Measurements from ENCODE around the gene PTOV1.

Gene PTOV1

GRCh38 chr19:49857838-49858087 lies 6.8 kb downstream of the PTOV1 start:
- in situ Hi-C loops (cut with HindIII; ENCODE audit: low sequenced_read_pairs): no loop called here

DNA sequence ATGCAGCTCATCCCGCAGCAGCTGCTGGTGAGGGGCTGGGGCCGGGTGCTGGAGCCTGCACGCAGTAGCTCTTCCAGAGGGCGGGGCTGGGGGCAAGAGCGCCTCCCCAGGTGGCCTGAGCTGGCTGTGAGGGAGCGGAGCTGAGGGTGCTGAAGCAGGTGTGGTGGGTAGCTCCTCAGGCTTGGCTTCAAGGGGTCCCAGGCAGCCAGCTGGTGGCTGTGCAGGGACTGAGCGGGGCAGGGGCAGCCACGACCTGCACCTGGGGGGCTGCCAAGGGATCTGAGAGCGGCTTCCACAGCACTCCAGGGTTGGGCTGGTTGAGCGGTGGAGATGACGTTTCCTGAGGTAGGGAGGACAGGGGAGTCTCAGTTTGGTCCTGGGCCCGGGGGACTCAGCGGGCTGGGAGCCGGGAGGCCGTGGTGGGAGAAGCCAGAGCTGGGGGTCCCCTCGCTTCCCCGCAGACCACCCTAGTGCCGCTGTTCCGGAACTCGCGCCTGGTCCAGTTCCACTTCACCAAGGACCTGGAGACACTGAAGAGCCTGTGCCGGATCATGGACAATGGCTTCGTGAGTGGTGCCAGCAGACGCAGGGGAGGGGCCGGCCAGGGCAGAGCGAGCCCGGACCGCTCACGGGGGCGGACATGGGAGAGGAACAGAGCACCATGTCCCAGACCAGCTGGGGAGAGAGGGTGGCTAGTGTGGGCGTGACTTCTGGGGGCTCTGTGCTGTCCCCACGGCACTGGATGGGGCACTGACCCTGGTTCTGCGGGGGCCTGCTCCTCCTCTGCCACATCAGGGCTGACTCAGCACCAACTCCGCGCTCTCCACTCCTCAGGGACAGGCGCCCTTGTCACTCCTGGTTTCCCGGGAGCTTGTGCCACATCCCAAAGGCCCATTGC lies 7.4 kb downstream of the PTOV1 start:
- in situ Hi-C loops (cut with HindIII; ENCODE audit: low sequenced_read_pairs): no loop called here

- in situ Hi-C loops (cut with HindIII; ENCODE audit: low sequenced_read_pairs): no loop called here
These were observed 8.8 kb downstream of the PTOV1 start for GRCh38 chr19:49859682-49860335.

DNA sequence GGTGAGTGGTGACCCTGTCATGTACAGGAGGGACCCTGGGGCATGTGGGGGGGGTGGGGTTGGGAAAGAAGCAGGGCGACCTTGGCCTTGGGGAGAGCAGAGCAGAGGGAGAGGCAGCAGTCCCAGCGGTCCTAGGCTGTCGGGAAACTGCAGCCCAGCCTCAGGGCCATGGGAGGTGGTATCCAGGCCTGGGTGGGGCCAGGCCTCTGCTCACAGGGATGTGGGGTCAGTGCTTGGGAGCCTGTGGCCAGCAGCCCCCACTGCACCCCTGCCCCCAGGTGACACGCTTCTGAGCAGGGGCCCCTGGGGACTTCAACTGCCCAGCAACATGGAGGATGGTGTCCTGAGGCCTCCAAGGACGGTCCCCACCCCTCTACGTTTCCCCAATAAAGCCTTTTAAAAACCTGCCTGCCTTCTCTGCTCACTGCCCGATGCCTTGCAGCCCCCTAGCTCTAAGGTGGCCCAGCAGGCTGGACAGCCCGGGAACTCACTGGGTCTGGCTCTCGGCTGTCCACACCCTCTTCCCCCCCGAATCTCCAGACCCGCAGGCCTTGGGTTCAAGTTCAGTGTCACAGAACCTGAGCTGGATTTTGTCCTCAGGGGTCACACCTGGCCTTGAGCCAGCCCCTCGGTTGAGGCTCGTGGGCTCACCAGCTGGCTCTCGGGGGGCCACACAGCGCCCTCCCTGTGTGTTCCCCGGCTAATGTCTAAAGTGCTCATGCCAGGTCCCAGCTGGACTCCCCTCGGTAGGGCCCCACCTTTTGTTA lies 9.6 kb downstream of the PTOV1 start:
- in situ Hi-C loops (cut with HindIII; ENCODE audit: low sequenced_read_pairs): no loop called here

- in situ Hi-C loops (cut with HindIII; ENCODE audit: low sequenced_read_pairs): no loop called here
These were observed 10.1 kb downstream of the PTOV1 start for GRCh38 chr19:49861107-49861506.

DNA sequence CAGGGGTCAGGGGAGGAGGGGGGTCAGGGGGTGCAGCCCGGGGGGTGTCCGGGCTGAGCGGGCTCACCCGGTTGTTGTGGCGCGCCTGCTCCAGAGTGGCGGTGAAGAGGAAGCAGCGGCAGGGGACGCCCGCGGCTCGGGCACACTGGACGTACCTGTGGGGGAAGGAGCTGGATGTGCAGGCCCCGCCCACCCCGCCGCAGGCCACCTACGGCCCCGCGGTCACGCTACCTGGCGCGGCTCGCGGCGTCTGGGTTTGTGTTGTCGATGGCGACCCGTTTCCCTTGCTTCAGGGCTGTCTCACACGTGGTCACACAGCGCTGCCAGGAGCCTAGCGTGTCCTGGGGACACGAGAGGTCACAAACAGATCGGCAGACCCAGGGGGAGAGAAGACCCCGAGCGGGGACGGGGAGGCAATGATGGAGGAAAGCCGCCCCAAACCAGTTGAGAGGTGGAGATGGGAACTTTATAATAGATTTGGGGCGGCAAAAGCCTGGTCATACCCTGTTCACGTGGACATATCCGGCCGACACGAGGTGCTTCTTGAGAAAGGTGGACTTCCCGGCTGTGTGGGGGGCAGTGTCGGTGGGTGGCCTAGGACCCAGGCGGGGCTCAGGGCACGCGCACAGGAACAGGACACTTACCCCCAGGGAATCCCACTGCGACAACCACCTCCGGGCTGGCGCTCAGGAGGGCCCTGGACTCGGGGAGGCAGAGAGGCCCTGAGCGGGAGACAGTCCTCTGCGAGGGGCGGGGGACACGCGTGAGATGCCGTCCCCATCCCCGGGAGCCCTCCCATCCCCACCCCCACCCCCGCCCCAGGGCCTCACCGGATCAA lies 10.8 kb downstream of the PTOV1 start:
- in situ Hi-C loops (cut with HindIII; ENCODE audit: low sequenced_read_pairs): no loop called here

GRCh38 chr19:49862391-49863253 lies 11.7 kb downstream of the PTOV1 start:
- in situ Hi-C loops (cut with HindIII; ENCODE audit: low sequenced_read_pairs): no loop called here

DNA sequence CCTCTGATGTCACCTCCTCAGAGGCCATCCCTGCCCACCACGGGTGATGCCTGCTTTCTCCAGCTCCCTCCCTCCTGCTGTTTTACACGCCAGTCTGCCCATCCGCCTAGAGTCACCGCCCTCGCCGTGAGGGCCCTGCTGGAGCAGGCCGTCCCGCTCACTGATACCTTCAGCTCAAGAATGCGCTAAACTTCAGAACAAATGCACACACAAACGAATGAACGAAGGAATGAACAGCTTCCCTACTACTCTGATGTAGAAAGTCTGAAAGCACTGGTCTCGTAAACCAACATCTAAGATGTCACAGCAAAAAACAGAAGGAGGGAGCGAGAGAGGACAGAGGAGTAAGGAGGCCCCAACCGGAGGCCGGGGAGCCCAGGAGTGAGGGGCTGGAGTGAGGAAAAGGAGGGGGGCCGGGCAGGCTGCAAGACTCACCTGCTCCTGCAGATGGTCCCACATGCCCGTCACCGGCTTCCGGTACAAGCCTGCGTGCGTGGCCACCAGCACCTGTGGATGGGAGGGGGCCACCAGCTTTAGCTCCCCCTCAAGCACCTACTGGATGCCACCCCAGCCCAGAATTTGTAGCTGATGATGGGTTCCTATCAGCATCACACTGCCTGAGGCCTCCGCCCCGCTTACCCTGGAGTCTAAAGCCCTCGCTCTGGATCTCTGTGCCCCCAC lies 12.4 kb downstream of the PTOV1 start:
- in situ Hi-C loops (cut with HindIII; ENCODE audit: low sequenced_read_pairs): no loop called here

GRCh38 chr19:49863935-49864320 lies 13.0 kb downstream of the PTOV1 start:
- in situ Hi-C loops (cut with HindIII; ENCODE audit: low sequenced_read_pairs): no loop called here

GRCh38 chr19:49864890-49865289 lies 13.9 kb downstream of the PTOV1 start:
- in situ Hi-C loops (cut with HindIII; ENCODE audit: low sequenced_read_pairs): no loop called here

GRCh38 chr19:49866933-49867782 lies 16.2 kb downstream of the PTOV1 start, which contains the start of gene PNKP:
Gene PNKP (minus strand): TSS chr19:49867576. CDS start chr19:49867204, 372 bp downstream.
- in situ Hi-C loops (cut with HindIII; ENCODE audit: low sequenced_read_pairs): no loop called here

DNA sequence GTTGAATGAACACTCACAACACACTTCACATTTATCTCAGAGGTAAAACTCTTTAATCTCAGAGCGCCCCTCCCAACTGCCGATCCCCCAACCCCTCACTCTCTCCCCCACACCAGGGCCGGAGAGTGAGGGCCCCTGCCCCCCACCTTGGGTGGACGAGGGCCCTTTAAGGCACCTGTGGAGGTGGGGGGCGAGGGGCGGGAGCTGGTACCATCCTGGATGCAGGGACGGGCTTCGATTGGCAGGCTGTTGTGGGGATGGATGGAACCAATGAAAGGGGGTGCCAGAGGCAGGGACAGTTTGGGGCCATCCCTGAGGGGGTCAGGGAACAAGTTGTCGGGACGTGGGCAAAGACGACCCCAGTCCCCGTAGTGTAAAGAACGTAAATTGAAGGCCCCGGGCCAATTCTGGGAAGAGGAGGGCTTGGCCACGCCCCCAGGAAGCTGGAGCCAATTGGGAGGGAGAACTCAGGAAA lies 18.1 kb downstream of the PTOV1 start:
- in situ Hi-C loops (cut with HindIII; ENCODE audit: low sequenced_read_pairs): no loop called here

GRCh38 chr19:49869484-49870308 lies 18.7 kb downstream of the PTOV1 start:
- in situ Hi-C loops (cut with HindIII; ENCODE audit: low sequenced_read_pairs): no loop called here

- in situ Hi-C loops (cut with HindIII; ENCODE audit: low sequenced_read_pairs): no loop called here
These were observed 19.4 kb downstream of the PTOV1 start for GRCh38 chr19:49870309-49870901.

DNA sequence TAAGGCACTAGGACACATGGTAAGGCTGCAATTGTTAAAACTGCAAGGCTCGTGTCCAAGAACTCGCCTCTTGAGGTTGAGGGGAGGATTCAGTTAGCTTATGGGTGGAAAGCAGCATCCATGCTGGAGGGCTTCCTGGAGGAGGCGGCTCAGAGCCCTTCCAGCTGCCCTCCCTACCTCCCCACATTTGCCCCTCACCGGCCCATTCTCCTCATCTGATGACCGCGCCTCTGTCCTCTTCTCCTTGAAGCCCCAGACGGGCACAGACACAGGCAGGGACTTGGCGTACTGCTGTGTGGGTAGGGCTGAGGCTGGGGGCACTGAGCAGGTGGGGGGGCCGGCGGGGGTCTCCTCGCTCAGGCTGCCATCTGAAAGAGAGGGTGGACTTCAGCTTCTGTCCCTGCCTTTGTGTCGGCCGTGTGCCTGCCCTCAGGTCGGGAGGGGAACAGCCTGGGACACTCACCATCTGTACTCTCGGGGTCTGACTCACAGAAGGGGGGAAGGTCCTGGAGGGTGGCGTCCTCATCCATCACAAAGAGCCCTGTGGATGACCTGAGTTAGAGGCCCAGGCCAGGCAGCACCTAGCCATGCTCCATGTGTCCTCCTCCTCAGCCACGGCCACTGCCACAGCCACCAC lies 20.5 kb downstream of the PTOV1 start:
- in situ Hi-C loops (cut with HindIII; ENCODE audit: low sequenced_read_pairs): no loop called here

GRCh38 chr19:49872245-49873128 lies 21.5 kb downstream of the PTOV1 start:
- in situ Hi-C loops (cut with HindIII; ENCODE audit: low sequenced_read_pairs): no loop called here

All from DLD1 (cell line).